ENCODE data around the gene PDLIM4.

Gene PDLIM4

DNA sequence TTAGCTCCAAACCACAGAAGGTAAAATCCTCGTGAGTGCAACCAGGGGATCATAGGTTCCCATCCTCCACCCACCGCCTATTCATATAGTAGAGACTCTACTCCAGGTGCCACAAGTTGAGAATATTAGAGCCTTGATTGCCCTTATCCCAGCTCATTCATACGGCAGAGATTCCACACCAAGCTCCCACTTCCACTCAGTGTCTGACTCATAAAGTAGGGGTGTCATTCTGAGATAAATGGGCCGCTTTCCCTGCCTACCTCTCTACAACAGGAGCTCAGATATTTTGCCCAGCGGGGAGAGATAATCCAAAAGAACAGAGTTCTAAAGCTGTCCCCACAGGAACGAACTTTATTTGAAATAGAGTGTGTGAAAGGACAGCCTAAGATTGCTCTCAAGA lies 46.1 kb downstream of the PDLIM4 start:
- no peak overlapping the region for H3K4me3 ChIP-seq (ENCODE audit: low read length)
- TF ChIP-seq, protein P1, sequence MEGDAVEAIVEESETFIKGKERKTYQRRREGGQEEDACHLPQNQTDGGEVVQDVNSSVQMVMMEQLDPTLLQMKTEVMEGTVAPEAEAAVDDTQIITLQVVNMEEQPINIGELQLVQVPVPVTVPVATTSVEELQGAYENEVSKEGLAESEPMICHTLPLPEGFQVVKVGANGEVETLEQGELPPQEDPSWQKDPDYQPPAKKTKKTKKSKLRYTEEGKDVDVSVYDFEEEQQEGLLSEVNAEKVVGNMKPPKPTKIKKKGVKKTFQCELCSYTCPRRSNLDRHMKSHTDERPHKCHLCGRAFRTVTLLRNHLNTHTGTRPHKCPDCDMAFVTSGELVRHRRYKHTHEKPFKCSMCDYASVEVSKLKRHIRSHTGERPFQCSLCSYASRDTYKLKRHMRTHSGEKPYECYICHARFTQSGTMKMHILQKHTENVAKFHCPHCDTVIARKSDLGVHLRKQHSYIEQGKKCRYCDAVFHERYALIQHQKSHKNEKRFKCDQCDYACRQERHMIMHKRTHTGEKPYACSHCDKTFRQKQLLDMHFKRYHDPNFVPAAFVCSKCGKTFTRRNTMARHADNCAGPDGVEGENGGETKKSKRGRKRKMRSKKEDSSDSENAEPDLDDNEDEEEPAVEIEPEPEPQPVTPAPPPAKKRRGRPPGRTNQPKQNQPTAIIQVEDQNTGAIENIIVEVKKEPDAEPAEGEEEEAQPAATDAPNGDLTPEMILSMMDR (conservative IDR thresholded peaks at IDR 0.05; ENCODE audit: low read length): no peak
- no peak for DNase-seq (ENCODE audit: low read depth)

- TF ChIP-seq, protein P1 (conservative IDR thresholded peaks at IDR 0.05; ENCODE audit: low read length): no peak
- no peak for DNase-seq (ENCODE audit: low read depth)
- no peak overlapping the region for H3K4me3 ChIP-seq (ENCODE audit: low read length)
Observed at GRCh38 chr5:132305420-132305819, 47.9 kb downstream of the PDLIM4 start.

DNA sequence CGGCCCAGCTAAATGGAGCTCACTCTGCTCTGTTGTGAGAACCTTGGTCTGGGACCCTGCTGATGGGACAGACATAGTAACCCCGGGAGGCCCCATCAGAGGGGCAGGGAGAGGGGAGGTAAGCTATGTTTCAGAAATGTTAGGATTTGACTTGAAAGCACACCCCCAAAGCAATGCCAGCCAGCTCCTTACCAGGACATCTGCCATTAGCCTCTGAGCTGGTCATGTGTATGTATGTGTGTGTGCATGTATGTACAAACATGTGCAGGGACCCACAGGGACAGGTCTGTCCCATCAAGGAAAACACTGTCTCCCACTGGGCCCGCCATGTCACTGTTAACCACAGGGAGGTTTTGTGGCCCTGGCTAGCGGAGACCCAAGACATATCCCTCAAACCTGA lies 51.2 kb downstream of the PDLIM4 start:
- no peak for DNase-seq (ENCODE audit: low read depth)
- TF ChIP-seq, protein P1 (conservative IDR thresholded peaks at IDR 0.05; ENCODE audit: low read length): no peak
- H3K4me3 ChIP-seq (ENCODE audit: low read length): no peak overlapping the region

GRCh38 chr5:132309679-132310078 lies 52.2 kb downstream of the PDLIM4 start:
- H3K4me3 ChIP-seq (ENCODE audit: low read length): no peak overlapping the region
- TF ChIP-seq, protein P1 (conservative IDR thresholded peaks at IDR 0.05; ENCODE audit: low read length): no peak
- no peak for DNase-seq (ENCODE audit: low read depth)

DNA sequence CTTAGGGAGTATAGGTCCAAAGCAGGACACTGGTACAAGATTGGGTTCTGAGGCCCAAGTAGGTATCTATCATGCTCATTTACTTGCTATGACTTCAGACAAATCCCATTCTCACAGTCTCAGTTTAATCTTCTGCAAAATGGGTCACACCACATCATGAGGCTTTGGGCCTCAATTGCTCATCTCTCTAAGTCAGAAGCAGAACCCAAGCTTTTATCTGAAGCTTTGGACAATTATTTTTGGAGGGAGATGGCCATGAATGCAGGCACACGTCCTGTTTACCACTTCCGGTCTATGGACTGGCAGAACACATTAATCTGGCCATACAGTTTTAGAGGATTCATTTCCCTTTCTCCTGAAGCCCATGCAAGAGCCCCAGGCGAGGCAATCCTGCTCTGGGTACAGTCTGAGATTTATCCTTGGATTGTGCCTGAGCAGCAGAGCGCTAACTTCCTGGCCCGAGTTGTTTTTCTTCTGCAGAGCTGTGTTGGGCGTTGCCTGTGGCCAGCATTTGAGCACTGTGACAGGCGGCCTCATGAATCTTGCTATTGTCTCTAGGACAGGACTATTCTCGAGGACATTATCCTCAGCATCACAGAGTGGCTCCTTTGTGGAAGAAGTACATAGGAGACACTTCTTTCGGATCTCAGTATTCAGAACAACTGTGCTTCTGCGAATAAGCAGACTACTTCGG lies 52.8 kb downstream of the PDLIM4 start:
- TF ChIP-seq, protein P1 (conservative IDR thresholded peaks at IDR 0.05; ENCODE audit: low read length): no peak
- no peak overlapping the region for H3K4me3 ChIP-seq (ENCODE audit: low read length)
- peak; percentile 17 for DNase-seq (ENCODE audit: low read depth)

GRCh38 chr5:132313366-132313765 lies 55.9 kb downstream of the PDLIM4 start:
- TF ChIP-seq, protein P1 (conservative IDR thresholded peaks at IDR 0.05; ENCODE audit: low read length): no peak
- H3K4me3 ChIP-seq (ENCODE audit: low read length): no peak overlapping the region
- DNase-seq (ENCODE audit: low read depth): peak; percentile 91

GRCh38 chr5:132313961-132314432 lies 56.5 kb downstream of the PDLIM4 start:
- TF ChIP-seq, protein P1 (conservative IDR thresholded peaks at IDR 0.05; ENCODE audit: low read length): no peak
- no peak for DNase-seq (ENCODE audit: low read depth)
- no peak overlapping the region for H3K4me3 ChIP-seq (ENCODE audit: low read length)

Data from AG10803 (cell line).